Nephron progenitor cell (in vitro differentiated cells): ENCODE data around the gene ANGPTL3.

Experiments used
- DNase-seq: peaks from one replicate; pipeline ENCODE4 v3.0.0; 2021
- H3K27ac Mint-ChIP-seq: 2 replicates; pipeline ENCODE4 v1.8.0; 2021; ENCODE audit warnings: mild to moderate bottlenecking, moderate library complexity, mixed read lengths
- H3K27me3 Mint-ChIP-seq: 2 replicates; pipeline ENCODE4 v1.8.0; 2021; ENCODE audit warnings: mild to moderate bottlenecking, low read depth, mixed read lengths; ENCODE audit not compliant: poor library complexity
- H3K36me3 Mint-ChIP-seq: 2 replicates; pipeline ENCODE4 v1.8.0; 2021; ENCODE audit warnings: low read depth, mixed read lengths
- H3K4me1 Mint-ChIP-seq: 2 replicates; pipeline ENCODE4 v1.8.0; 2021; ENCODE audit warnings: mixed read lengths
- H3K4me3 Mint-ChIP-seq: 2 replicates; pipeline ENCODE4 v1.8.0; 2021; ENCODE audit warnings: mild to moderate bottlenecking, moderate library complexity, mixed read lengths
- H3K9me3 Mint-ChIP-seq: 2 replicates; pipeline ENCODE4 v1.8.0; 2021; ENCODE audit warnings: mild to moderate bottlenecking, moderate library complexity, mixed read lengths
- TF ChIP-seq, protein P1 (sequence below): fragments of 200-600 bp; sonication (generic); IDR thresholded peaks from 2 replicates; pipeline ENCODE4 v1.5.0; 2021; ENCODE audit warnings: antibody characterized with exemption

Gene ANGPTL3

DNA sequence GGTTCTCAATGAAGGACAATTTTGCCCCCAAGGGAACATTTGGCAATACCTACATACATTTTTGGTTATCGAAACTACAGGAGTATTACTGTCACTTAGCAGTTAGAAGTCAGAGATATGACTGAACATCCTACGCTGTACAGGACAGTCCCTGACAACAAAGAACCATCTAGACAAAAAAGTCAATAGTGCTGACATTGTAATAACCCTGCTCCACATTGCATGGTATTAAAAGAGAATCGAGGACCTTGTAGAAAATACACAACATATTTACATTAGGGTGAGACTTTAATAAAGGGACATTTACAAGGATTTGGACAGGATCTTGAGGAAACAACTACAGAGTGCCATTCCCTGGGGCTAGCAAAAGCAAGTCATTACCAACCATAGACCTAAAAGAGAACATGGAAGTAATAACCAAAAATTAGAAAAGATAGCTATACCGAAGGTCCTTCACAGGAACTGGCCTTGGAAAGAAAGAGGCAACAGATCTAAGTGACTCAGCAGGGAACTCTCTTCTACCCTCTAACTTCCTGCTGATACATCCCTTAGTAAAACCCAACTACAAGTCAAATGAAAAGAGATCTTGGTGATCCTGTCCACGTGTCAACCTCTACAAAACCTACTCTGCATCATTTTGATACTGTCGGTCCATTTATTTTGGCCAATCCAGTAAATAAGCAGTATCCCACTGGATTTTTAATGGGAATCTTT is 40.2 kb downstream of the ANGPTL3 start:
- Mint-ChIP-seq H3K27me3 (no peaks in the 10 kb centered on the region), H3K9me3 (peaks cover 8% of the 10 kb centered on the region), H3K36me3 (peaks cover 87% of the 10 kb centered on the region), H3K27ac (no peak overlapping the region), H3K4me1 (no peaks in the 10 kb centered on the region), H3K4me3 (no peak overlapping the region)
- TF ChIP-seq, protein P1, sequence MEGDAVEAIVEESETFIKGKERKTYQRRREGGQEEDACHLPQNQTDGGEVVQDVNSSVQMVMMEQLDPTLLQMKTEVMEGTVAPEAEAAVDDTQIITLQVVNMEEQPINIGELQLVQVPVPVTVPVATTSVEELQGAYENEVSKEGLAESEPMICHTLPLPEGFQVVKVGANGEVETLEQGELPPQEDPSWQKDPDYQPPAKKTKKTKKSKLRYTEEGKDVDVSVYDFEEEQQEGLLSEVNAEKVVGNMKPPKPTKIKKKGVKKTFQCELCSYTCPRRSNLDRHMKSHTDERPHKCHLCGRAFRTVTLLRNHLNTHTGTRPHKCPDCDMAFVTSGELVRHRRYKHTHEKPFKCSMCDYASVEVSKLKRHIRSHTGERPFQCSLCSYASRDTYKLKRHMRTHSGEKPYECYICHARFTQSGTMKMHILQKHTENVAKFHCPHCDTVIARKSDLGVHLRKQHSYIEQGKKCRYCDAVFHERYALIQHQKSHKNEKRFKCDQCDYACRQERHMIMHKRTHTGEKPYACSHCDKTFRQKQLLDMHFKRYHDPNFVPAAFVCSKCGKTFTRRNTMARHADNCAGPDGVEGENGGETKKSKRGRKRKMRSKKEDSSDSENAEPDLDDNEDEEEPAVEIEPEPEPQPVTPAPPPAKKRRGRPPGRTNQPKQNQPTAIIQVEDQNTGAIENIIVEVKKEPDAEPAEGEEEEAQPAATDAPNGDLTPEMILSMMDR: no peak
- DNase-seq: no peak

DNA sequence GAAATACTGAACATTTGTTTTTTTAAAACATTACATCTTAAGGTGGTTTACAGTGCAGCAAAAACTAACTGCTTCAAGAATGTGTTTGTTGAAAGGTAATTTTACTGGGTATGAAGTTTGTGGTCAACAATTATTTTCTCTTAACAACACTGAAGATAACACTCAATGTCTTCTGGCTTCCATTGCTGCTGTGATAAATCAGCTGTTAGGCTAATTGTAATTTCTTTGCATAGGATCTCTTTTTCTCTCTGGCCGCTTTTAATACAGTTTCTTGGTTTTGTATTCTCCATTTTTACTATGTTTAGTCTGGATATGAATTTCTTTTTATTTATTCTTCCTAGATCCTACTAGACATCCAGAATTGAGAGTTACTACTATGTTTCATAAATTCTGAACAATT is 46.0 kb downstream of the ANGPTL3 start:
- Mint-ChIP-seq H3K4me3 (no peak overlapping the region), H3K9me3 (peaks cover 30% of the 10 kb centered on the region), H3K4me1 (no peaks in the 10 kb centered on the region), H3K27me3 (no peaks in the 10 kb centered on the region), H3K36me3 (peaks cover 89% of the 10 kb centered on the region), H3K27ac (no peak overlapping the region)
- TF ChIP-seq, protein P1: no peak
- no peak for DNase-seq

DNA sequence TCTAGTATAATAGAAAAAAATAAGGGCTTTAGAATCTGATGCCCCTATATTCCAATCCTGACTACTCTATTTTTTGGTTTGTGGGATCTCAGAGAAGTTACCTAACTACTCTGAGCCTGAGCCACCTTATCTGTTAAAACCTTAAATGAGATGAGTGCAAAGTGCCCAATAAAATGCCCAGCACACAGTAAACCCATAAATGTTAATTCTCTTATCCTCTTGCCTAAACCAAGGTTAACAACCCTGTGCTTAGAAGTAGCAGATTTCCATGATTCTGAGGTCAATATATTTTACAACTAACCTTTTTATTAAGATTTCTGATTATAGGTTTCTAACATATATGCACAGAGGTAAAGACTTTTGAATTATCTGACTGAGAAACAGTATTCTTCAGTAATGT is 55.1 kb downstream of the ANGPTL3 start:
- Mint-ChIP-seq H3K4me1 (no peaks in the 10 kb centered on the region), H3K4me3 (no peak overlapping the region), H3K36me3 (peaks cover 49% of the 10 kb centered on the region), H3K9me3 (peaks cover 13% of the 10 kb centered on the region), H3K27ac (no peak overlapping the region), H3K27me3 (no peaks in the 10 kb centered on the region)
- TF ChIP-seq, protein P1: no peak
- DNase-seq: no peak

DNA sequence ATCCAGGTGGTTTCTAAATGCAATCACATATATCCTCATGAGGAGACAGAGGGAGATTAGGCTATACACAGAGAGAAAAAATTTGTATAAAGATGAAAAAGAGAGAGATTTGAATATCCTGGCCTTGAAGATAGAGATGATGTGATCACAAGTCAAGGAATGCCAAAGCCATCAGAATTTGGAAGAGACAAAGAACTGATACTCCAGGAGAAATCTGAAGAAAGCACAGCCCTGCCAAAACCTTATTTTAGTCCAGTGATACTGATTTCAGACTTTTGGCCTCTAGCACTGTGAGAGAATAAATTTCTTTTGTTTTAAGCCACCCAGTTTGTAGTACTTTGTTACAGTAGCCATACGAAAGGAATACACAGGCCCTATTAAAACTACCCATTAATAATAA is 57.4 kb downstream of the ANGPTL3 start:
- DNase-seq: no peak
- TF ChIP-seq, protein P1: no peak
- H3K4me3 Mint-ChIP-seq: no peak overlapping the region
- no peak overlapping the region for H3K27ac Mint-ChIP-seq
- peaks cover 13% of the 10 kb centered on the region for H3K9me3 Mint-ChIP-seq
- peaks cover 45% of the 10 kb centered on the region for H3K36me3 Mint-ChIP-seq
- H3K4me1 Mint-ChIP-seq: no peaks in the 10 kb centered on the region
- H3K27me3 Mint-ChIP-seq: no peaks in the 10 kb centered on the region
